ENCODE measurements around the gene HOXB7. TPM values are rescaled to one million over a fixed set of nuclear protein-coding genes. Genes with fewer than 3 reads are reported as not detected.

HOXB7 gene
- total RNA-seq, 1 donor from 2014 or later = 0.55 TPM

DNA sequence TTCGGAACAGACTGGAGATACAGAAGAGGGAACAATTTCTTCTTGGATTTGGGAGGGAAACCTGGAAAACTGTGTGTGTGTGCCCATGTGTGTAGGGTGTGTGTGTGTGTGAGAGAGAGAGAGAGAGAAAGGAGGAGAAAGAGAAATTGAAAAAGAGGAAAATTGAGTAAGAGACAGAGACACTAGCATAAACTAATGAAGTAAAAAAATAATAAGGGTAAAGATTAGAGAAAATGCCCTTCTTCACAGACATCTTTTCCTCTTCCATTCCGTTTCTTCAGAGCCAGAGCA lies 52.0 kb downstream of the HOXB7 start:
- Mint-ChIP-seq H3K27ac (no peak overlapping the region), H3K9me3 (ENCODE audit: low read depth) (no peaks in the 10 kb centered on the region), H3K4me3 (ENCODE audit: low read depth) (peak overlapping the region; percentile 38), H3K4me1 (ENCODE audit: low read depth) (peaks cover 69% of the 10 kb centered on the region), H3K27me3 (peaks cover 88% of the 10 kb centered on the region), H3K36me3 (ENCODE audit: insufficient read depth) (no peaks in the 10 kb centered on the region)
- no peak for DNase-seq (ENCODE audit: low spot score, unreplicated experiment)
- TF ChIP-seq, protein P1, sequence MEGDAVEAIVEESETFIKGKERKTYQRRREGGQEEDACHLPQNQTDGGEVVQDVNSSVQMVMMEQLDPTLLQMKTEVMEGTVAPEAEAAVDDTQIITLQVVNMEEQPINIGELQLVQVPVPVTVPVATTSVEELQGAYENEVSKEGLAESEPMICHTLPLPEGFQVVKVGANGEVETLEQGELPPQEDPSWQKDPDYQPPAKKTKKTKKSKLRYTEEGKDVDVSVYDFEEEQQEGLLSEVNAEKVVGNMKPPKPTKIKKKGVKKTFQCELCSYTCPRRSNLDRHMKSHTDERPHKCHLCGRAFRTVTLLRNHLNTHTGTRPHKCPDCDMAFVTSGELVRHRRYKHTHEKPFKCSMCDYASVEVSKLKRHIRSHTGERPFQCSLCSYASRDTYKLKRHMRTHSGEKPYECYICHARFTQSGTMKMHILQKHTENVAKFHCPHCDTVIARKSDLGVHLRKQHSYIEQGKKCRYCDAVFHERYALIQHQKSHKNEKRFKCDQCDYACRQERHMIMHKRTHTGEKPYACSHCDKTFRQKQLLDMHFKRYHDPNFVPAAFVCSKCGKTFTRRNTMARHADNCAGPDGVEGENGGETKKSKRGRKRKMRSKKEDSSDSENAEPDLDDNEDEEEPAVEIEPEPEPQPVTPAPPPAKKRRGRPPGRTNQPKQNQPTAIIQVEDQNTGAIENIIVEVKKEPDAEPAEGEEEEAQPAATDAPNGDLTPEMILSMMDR (IDR thresholded peaks at IDR 0.05; ENCODE audit: unreplicated experiment) = no peak

DNA sequence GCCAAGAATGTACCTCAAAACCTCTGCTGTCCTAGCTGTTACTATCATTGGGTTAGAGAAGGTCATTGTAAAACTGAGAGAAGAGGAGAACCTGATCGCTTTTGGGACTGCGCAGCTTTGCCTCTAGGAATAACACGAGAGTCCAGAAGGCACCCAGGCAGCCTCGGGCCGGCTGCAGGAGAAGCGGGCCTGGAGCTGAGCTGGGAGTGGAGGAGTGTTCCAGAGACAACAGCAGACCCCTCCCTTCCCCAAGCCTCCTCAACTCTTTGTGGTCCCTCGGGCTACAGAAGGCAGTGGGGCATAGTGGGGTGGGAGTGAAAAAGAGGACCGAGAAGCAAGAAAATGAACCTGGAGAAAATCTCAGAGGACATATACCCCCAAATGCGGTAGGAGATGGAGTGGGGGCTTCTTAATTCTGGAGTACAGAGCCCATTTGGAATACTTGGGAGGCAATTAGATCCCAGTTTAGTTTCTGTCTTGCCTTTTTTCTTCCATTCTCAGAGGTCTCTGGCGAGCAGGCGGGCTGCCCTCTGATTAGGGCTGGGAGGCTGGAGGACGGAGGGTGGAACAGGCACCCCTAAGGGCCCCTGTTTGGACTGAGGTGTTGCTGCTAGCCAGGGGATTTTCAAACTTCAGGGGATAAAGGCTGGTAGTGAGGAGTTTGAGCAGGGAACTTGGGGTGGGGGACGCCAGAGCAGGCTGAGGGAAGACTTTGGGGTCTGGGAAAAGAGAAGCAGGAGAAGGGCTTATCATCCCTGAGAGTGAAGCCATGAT lies 52.6 kb downstream of the HOXB7 start:
- H3K36me3 Mint-ChIP-seq (ENCODE audit: insufficient read depth) = no peaks in the 10 kb centered on the region
- H3K27me3 Mint-ChIP-seq = peaks cover 88% of the 10 kb centered on the region
- H3K9me3 Mint-ChIP-seq (ENCODE audit: low read depth) = no peaks in the 10 kb centered on the region
- H3K27ac Mint-ChIP-seq = peak overlapping the region; percentile 63
- no peak for DNase-seq (ENCODE audit: low spot score, unreplicated experiment)
- peak overlapping the region; percentile 38 for H3K4me3 Mint-ChIP-seq (ENCODE audit: low read depth)
- H3K4me1 Mint-ChIP-seq (ENCODE audit: low read depth) = peaks cover 67% of the 10 kb centered on the region
- TF ChIP-seq, protein P1 (IDR thresholded peaks at IDR 0.05; ENCODE audit: unreplicated experiment) = no peak

Small RNA genes within 50 kb of the gene (microRNA-seq; reads per million reads assigned to microRNA genes)
- not detected for gene MIR196A1 (ENCODE audit: borderline number of aligned reads, unreplicated experiment)

Other genes starting within 250 kb of the HOXB7 start
- gene SKAP1, start 180.8 kb downstream of the HOXB7 start, total RNA-seq = 0.69 and 1.0 TPM in 2 replicates
- 0.96 and 2.2 TPM in 2 replicates for gene HOXB1, start 80.0 kb downstream of the HOXB7 start, total RNA-seq
- gene HOXB2, start 65.9 kb downstream of the HOXB7 start, total RNA-seq = 15.2 and 19.8 TPM in 2 replicates
- gene HOXB4, start 32.7 kb downstream of the HOXB7 start, total RNA-seq = 3.4 and 6.0 TPM in 2 replicates
- 19.4 and 32.1 TPM in 2 replicates for gene HOXB3, start 20.8 kb downstream of the HOXB7 start, total RNA-seq
- 2.1 and 5.6 TPM in 2 replicates for gene HOXB5, start 17.2 kb downstream of the HOXB7 start, total RNA-seq
- gene HOXB6, start 6.0 kb downstream of the HOXB7 start, total RNA-seq = 0.96 and 3.1 TPM in 2 replicates
- gene HOXB8, start 4.3 kb upstream of the HOXB7 start, total RNA-seq = 1.1 and 3.7 TPM in 2 replicates
- 0.18 TPM in 1 of 2 replicates, not detected in the other for gene HOXB9, start 15.3 kb upstream of the HOXB7 start, total RNA-seq
- gene PRAC1, start 111.5 kb upstream of the HOXB7 start, total RNA-seq = not detected in 2 replicates
- gene PRAC2, start 112.2 kb upstream of the HOXB7 start, total RNA-seq = not detected in 2 replicates
- gene HOXB13, start 117.7 kb upstream of the HOXB7 start, total RNA-seq = not detected in 2 replicates
- gene TTLL6, start 206.2 kb upstream of the HOXB7 start, total RNA-seq = 2.9 and 4.0 TPM in 2 replicates
- 85.3 and 92.6 TPM in 2 replicates for gene CALCOCO2, start 220.0 kb upstream of the HOXB7 start, total RNA-seq

All from progenitor cell of endocrine pancreas (in vitro differentiated cells).